Measurements from ENCODE around the gene GRM7.

GRCh38 chr3:7456386-7456785 is 595.5 kb downstream of the GRM7 start:
- no peak for TF ChIP-seq CTCF (IDR thresholded peaks at IDR 0.05)
- no peak for TF ChIP-seq EZH2 (IDR thresholded peaks at IDR 0.05)
- TF ChIP-seq EZH2phosphoT487 (IDR thresholded peaks at IDR 0.05): no peak

Data from neural progenitor cell (in vitro differentiated cells).